ENCODE measurements around the gene TMEM44. TPM values are rescaled to one million over a fixed set of nuclear protein-coding genes. Genes with fewer than 3 reads are reported as not detected.

Gene TMEM44
- total and polyA plus RNA-seq, 2 donors (not counting 1 experiment from before 2014, with no cell fraction given): 11.0 to 14.9 TPM

- Histone ChIP-seq H3K9me3 (ENCODE audit: control insufficient read depth, insufficient read depth, low read depth, low read length) (no peaks in the 10 kb centered on the region), H3K4me3 (replicated peaks in 1 of 4; ENCODE audit: control extremely low read depth in 1 of 4, insufficient read depth in 1 of 4, low read depth in 3 of 4, low read length in 4 of 4) (no peak overlapping the region), H3K4me2 (ENCODE audit: extremely low read depth, insufficient read depth, low read length) (no peak overlapping the region), H3K79me2 (ENCODE audit: control insufficient read depth, insufficient read depth, low read length) (no peaks in the 10 kb centered on the region), H3K27me3 (ENCODE audit: control insufficient read depth, insufficient read depth, low read length) (no peaks in the 10 kb centered on the region), H4K20me1 (ENCODE audit: control insufficient read depth, extremely low read depth, insufficient read depth, low read length) (no peaks in the 10 kb centered on the region), H3K4me1 (ENCODE audit: control insufficient read depth, extremely low read depth, insufficient read depth, low read length) (no peaks in the 10 kb centered on the region), H3K27ac (ENCODE audit: insufficient read depth, low read length) (no peak overlapping the region), H2AFZ (ENCODE audit: low read length) (no peak overlapping the region), H3K9ac (ENCODE audit: insufficient read depth, low read length) (no peak overlapping the region), H3K36me3 (ENCODE audit: control insufficient read depth, insufficient read depth, low read length) (peaks cover 9% of the 10 kb centered on the region)
- peak in 1 of 2 donors; percentile 24 for DNase-seq (ENCODE audit: low read depth in 2 of 2)
- TF ChIP-seq CTCF (conservative IDR thresholded peaks at IDR 0.05 in 1 of 2, IDR thresholded peaks at IDR 0.05 in 1 of 2; ENCODE audit: low read depth in 1 of 2, low read length in 2 of 2): no peak
- TF ChIP-seq EZH2 (IDR thresholded peaks at IDR 0.05; ENCODE audit: low read length, missing control alignments): no peak
Observed at GRCh38 chr3:194661374-194661773, 28.2 kb upstream of the TMEM44 start.

- Histone ChIP-seq H4K20me1 (ENCODE audit: control insufficient read depth, extremely low read depth, insufficient read depth, low read length) (no peaks in the 10 kb centered on the region), H3K4me3 (replicated peaks in 1 of 4; ENCODE audit: control extremely low read depth in 1 of 4, insufficient read depth in 1 of 4, low read depth in 3 of 4, low read length in 4 of 4) (no peak overlapping the region), H3K4me2 (ENCODE audit: extremely low read depth, insufficient read depth, low read length) (no peak overlapping the region), H2AFZ (ENCODE audit: low read length) (no peak overlapping the region), H3K79me2 (ENCODE audit: control insufficient read depth, insufficient read depth, low read length) (no peaks in the 10 kb centered on the region), H3K36me3 (ENCODE audit: control insufficient read depth, insufficient read depth, low read length) (peaks cover 7% of the 10 kb centered on the region), H3K4me1 (ENCODE audit: control insufficient read depth, extremely low read depth, insufficient read depth, low read length) (no peaks in the 10 kb centered on the region), H3K27me3 (ENCODE audit: control insufficient read depth, insufficient read depth, low read length) (no peaks in the 10 kb centered on the region), H3K27ac (ENCODE audit: insufficient read depth, low read length) (no peak overlapping the region), H3K9me3 (ENCODE audit: control insufficient read depth, insufficient read depth, low read depth, low read length) (no peaks in the 10 kb centered on the region), H3K9ac (ENCODE audit: insufficient read depth, low read length) (no peak overlapping the region)
- TF ChIP-seq EZH2 (IDR thresholded peaks at IDR 0.05; ENCODE audit: low read length, missing control alignments) (no peak), CTCF (conservative IDR thresholded peaks at IDR 0.05 in 1 of 2, IDR thresholded peaks at IDR 0.05 in 1 of 2; ENCODE audit: low read depth in 1 of 2, low read length in 2 of 2) (no peak)
- no peak for DNase-seq (ENCODE audit: low read depth in 2 of 2)
Observed at GRCh38 chr3:194659778-194660177, 26.6 kb upstream of the TMEM44 start.

GRCh38 chr3:194658477-194659242 lies 25.4 kb upstream of the TMEM44 start:
- H3K27me3 ChIP-seq (ENCODE audit: control insufficient read depth, insufficient read depth, low read length): no peaks in the 10 kb centered on the region
- peaks cover 7% of the 10 kb centered on the region for H3K36me3 ChIP-seq (ENCODE audit: control insufficient read depth, insufficient read depth, low read length)
- H3K79me2 ChIP-seq (ENCODE audit: control insufficient read depth, insufficient read depth, low read length): no peaks in the 10 kb centered on the region
- no peak for DNase-seq (ENCODE audit: low read depth in 2 of 2)
- H4K20me1 ChIP-seq (ENCODE audit: control insufficient read depth, extremely low read depth, insufficient read depth, low read length): no peaks in the 10 kb centered on the region
- no peak overlapping the region for H3K27ac ChIP-seq (ENCODE audit: insufficient read depth, low read length)
- H3K9me3 ChIP-seq (ENCODE audit: control insufficient read depth, insufficient read depth, low read depth, low read length): no peaks in the 10 kb centered on the region
- no peak overlapping the region for H2AFZ ChIP-seq (ENCODE audit: low read length)
- H3K9ac ChIP-seq (ENCODE audit: insufficient read depth, low read length): no peak overlapping the region
- H3K4me3 ChIP-seq (replicated peaks in 1 of 4; ENCODE audit: control extremely low read depth in 1 of 4, insufficient read depth in 1 of 4, low read depth in 3 of 4, low read length in 4 of 4): no peak overlapping the region
- no peak for TF ChIP-seq EZH2 (IDR thresholded peaks at IDR 0.05; ENCODE audit: low read length, missing control alignments)
- no peak for TF ChIP-seq CTCF (conservative IDR thresholded peaks at IDR 0.05 in 1 of 2, IDR thresholded peaks at IDR 0.05 in 1 of 2; ENCODE audit: low read depth in 1 of 2, low read length in 2 of 2)
- no peak overlapping the region for H3K4me2 ChIP-seq (ENCODE audit: extremely low read depth, insufficient read depth, low read length)
- no peaks in the 10 kb centered on the region for H3K4me1 ChIP-seq (ENCODE audit: control insufficient read depth, extremely low read depth, insufficient read depth, low read length)

Data from fibroblast of lung (primary cell).